ENCODE measurements around the gene PCCA.

GRCh38 chr13:100535426-100536135, 446.7 kb downstream of the PCCA start:
- TF ChIP-seq EZH2 (IDR thresholded peaks at IDR 0.05; ENCODE audit: borderline replicate concordance, low read depth, low read length, severe bottlenecking) (no peak), MYC (IDR thresholded peaks at IDR 0.05; ENCODE audit: low read depth, low read length) (no peak)
